ENCODE data around the gene SSBP3.

DNA sequence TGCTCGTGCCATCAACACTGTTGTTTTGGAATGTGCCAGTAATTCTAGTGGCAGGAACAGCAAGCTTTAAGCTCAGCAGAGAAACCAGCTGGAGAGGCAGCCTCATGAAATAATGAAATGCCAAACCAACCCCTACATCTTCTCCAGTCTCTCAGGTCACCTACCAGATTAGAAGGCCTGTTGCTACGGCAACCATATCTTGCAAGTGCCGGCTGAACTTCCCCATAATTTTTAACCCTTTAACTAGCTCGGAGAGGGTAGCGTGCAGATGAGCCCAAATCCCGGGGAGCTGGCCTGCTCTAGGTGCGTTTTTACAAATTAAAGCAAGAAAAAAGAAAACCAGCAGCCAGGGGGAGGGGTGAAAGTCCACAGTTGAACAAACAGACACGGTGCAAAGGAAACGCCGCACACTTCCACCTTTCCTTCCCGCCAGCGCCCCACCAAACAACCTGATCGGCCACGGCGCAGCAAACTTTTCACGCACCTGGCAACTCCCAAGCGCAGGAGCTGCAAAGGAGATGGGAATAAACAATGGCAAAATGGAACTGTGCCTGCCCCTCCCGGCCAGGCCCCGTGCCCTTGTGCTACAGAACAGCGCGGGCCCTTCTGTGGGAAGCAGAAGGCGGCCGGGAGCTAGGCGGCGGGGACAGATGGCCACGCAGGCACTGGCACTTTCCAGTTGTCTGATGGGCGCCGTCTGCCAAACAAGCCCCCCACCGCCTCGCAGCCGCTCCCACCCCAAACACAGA is 50.1 kb downstream of the SSBP3 start:
- TF ChIP-seq, protein P1, sequence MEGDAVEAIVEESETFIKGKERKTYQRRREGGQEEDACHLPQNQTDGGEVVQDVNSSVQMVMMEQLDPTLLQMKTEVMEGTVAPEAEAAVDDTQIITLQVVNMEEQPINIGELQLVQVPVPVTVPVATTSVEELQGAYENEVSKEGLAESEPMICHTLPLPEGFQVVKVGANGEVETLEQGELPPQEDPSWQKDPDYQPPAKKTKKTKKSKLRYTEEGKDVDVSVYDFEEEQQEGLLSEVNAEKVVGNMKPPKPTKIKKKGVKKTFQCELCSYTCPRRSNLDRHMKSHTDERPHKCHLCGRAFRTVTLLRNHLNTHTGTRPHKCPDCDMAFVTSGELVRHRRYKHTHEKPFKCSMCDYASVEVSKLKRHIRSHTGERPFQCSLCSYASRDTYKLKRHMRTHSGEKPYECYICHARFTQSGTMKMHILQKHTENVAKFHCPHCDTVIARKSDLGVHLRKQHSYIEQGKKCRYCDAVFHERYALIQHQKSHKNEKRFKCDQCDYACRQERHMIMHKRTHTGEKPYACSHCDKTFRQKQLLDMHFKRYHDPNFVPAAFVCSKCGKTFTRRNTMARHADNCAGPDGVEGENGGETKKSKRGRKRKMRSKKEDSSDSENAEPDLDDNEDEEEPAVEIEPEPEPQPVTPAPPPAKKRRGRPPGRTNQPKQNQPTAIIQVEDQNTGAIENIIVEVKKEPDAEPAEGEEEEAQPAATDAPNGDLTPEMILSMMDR (IDR thresholded peaks at IDR 0.05; ENCODE audit: low read depth, low read length, missing input control) = no peak
- TF ChIP-seq, protein P2, sequence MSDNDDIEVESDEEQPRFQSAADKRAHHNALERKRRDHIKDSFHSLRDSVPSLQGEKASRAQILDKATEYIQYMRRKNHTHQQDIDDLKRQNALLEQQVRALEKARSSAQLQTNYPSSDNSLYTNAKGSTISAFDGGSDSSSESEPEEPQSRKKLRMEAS (IDR thresholded peaks at IDR 0.05) = peak; percentile 60
- peak in 1 of 2 donors; percentile 18 for TF ChIP-seq JUND (IDR thresholded peaks at IDR 0.05)
- TF ChIP-seq YY1 (IDR thresholded peaks at IDR 0.05) = no peak
- TF ChIP-seq SP1 (IDR thresholded peaks at IDR 0.05) = peak; percentile 52
- TF ChIP-seq, protein P3, sequence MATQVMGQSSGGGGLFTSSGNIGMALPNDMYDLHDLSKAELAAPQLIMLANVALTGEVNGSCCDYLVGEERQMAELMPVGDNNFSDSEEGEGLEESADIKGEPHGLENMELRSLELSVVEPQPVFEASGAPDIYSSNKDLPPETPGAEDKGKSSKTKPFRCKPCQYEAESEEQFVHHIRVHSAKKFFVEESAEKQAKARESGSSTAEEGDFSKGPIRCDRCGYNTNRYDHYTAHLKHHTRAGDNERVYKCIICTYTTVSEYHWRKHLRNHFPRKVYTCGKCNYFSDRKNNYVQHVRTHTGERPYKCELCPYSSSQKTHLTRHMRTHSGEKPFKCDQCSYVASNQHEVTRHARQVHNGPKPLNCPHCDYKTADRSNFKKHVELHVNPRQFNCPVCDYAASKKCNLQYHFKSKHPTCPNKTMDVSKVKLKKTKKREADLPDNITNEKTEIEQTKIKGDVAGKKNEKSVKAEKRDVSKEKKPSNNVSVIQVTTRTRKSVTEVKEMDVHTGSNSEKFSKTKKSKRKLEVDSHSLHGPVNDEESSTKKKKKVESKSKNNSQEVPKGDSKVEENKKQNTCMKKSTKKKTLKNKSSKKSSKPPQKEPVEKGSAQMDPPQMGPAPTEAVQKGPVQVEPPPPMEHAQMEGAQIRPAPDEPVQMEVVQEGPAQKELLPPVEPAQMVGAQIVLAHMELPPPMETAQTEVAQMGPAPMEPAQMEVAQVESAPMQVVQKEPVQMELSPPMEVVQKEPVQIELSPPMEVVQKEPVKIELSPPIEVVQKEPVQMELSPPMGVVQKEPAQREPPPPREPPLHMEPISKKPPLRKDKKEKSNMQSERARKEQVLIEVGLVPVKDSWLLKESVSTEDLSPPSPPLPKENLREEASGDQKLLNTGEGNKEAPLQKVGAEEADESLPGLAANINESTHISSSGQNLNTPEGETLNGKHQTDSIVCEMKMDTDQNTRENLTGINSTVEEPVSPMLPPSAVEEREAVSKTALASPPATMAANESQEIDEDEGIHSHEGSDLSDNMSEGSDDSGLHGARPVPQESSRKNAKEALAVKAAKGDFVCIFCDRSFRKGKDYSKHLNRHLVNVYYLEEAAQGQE (IDR thresholded peaks at IDR 0.05) = no peak
- TF ChIP-seq EGR1 (IDR thresholded peaks at IDR 0.05; ENCODE audit: low read depth in 2 of 2) = peak in 1 of 2 donors; percentile 30

All from liver (tissue), 3 donors.